Stimulated activated CD4-positive, alpha-beta T cell treated with anti-CD3 and anti-CD28 coated beads, TNF-alpha, amount 100 ng/mL, for 48 hours (primary cell): ENCODE results near the gene NKAIN2.
"Not testable (repeated sequence)": the region's sequence is repeated elsewhere in the genome, so short reads cannot be mapped to it uniquely, and the experiment has no call there.

Experiments
- DNase-seq, 3 donors: peaks; one replicate each; pipeline ENCODE4 v3.0.0-alpha.2; 2020; ENCODE audit warnings: low read depth in 3 of 3

Gene NKAIN2

GRCh38 chr6:123895346-123895745 is 91.7 kb downstream of the NKAIN2 start:
- DNase-seq = no peak

- DNase-seq = no peak
Observed at GRCh38 chr6:123895806-123896205, 92.1 kb downstream of the NKAIN2 start.

- no peak for DNase-seq
Observed at GRCh38 chr6:123896869-123897268, 93.2 kb downstream of the NKAIN2 start.

- DNase-seq = no peak
Observed at GRCh38 chr6:123897965-123898364, 94.3 kb downstream of the NKAIN2 start.

- DNase-seq = no peak
Observed at GRCh38 chr6:123898665-123899064, 95.0 kb downstream of the NKAIN2 start.

GRCh38 chr6:123899745-123900144 is 96.1 kb downstream of the NKAIN2 start:
- DNase-seq = no peak

GRCh38 chr6:123901436-123901835 is 97.8 kb downstream of the NKAIN2 start:
- DNase-seq = no peak

GRCh38 chr6:123902738-123903313 is 99.2 kb downstream of the NKAIN2 start:
- no peak for DNase-seq

GRCh38 chr6:123904228-123904627 is 100.6 kb downstream of the NKAIN2 start:
- DNase-seq = no peak

- no peak for DNase-seq
Observed at GRCh38 chr6:123908797-123909196, 105.1 kb downstream of the NKAIN2 start.

GRCh38 chr6:123909989-123910388 is 106.3 kb downstream of the NKAIN2 start:
- no peak for DNase-seq

- DNase-seq = no peak
Observed at GRCh38 chr6:123913863-123914262, 110.2 kb downstream of the NKAIN2 start.

- not testable (repeated sequence) for DNase-seq
Observed at GRCh38 chr6:123923379-123923778, 119.7 kb downstream of the NKAIN2 start.

- no peak for DNase-seq
Observed at GRCh38 chr6:123925350-123925749, 121.7 kb downstream of the NKAIN2 start.

- DNase-seq = no peak
Observed at GRCh38 chr6:123925842-123926399, 122.3 kb downstream of the NKAIN2 start.

- no peak for DNase-seq
Observed at GRCh38 chr6:123928529-123928928, 124.9 kb downstream of the NKAIN2 start.

- DNase-seq = no peak
Observed at GRCh38 chr6:123931928-123932327, 128.3 kb downstream of the NKAIN2 start.

GRCh38 chr6:123940551-123940950 is 136.9 kb downstream of the NKAIN2 start:
- no peak for DNase-seq

- no peak for DNase-seq
Observed at GRCh38 chr6:123941855-123942254, 138.2 kb downstream of the NKAIN2 start.

GRCh38 chr6:123945386-123945785 is 141.7 kb downstream of the NKAIN2 start:
- DNase-seq = no peak

GRCh38 chr6:123953920-123954319 is 150.3 kb downstream of the NKAIN2 start:
- no peak for DNase-seq

- no peak for DNase-seq
Observed at GRCh38 chr6:123956492-123957139, 153.0 kb downstream of the NKAIN2 start.

- no peak for DNase-seq
Observed at GRCh38 chr6:123962508-123962907, 158.8 kb downstream of the NKAIN2 start.
